ENCODE results near the gene SLC8A1.
"Not testable (repeated sequence)": the region's sequence is repeated elsewhere in the genome, so short reads cannot be mapped to it uniquely, and the experiment has no call there.

The SLC8A1 gene

GRCh38 chr2:40097691-40098385 is 354.1 kb downstream of the SLC8A1 start:
- DNase-seq: no peak

GRCh38 chr2:40096360-40096759 is 355.5 kb downstream of the SLC8A1 start:
- no peak for DNase-seq

DNA sequence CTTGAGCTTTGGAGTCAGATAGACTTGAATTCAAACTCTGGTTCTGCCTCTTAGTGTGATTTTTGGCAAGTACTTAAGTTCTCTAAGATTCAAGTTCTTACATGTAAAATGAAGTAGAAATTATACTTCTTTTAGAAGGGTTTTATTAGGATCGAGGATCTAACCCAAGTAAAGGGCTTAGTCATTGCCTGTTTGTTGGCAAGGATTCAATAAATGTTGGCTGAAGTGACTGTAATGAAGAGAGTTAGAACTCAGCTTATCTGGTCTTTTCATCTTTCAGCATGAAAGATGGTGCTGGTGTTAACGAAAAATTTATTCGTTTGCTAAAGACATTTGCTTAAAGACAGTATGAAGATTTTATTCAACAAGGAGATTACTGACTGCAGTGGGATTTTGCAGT is 356.9 kb downstream of the SLC8A1 start:
- no peak for DNase-seq

DNA sequence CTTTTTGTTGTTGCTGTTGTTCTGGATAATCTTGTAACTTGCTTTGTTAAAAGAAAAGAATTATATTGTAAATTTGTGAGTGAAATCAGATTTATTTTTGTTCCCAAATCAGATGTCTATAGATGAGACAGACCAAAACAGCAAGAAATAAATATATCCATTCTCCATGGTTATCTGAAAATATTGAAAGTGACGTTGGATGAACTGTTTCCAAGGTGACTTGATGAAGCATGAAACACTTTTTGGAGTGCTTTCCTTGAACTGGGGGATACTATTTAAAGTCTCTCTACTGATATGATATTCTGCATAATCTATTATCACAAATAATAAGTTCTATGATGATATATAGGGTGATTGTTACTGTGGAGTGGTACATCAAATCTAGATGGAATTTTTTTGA is 357.4 kb downstream of the SLC8A1 start:
- DNase-seq: no peak

DNA sequence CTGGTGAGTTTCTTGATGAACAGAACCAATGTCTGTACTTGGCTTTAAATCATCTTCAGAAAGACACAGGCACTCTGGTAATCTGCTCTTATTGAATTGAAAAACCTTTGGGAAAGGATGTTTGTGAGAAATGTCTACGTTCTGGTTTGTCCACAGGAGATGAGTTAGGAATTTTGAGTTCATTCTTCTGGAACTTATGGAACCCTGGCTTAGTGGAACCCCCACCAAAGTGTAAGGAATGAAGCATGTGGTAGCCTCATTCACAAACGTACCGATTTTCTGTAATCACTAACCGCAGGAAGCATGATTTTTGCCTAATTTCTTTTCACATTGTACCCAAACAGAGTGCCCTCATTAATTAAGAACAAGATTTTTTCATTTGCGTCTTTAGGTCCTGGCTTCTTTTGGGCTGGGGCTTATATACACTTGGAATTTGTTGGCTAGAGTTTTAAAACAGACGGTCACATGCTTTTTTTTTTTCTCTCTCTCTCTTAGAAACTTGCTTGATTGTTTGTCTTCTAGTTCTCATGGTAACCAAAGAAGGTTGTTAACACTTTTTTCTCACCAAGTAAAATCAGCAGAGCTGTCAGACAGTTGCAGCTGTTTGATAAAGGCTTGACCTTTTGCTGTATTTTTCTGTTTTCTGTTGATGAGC is 358.7 kb downstream of the SLC8A1 start:
- DNase-seq: no peak

- DNase-seq: no peak
These were observed 361.8 kb downstream of the SLC8A1 start for GRCh38 chr2:40090044-40090443.

DNA sequence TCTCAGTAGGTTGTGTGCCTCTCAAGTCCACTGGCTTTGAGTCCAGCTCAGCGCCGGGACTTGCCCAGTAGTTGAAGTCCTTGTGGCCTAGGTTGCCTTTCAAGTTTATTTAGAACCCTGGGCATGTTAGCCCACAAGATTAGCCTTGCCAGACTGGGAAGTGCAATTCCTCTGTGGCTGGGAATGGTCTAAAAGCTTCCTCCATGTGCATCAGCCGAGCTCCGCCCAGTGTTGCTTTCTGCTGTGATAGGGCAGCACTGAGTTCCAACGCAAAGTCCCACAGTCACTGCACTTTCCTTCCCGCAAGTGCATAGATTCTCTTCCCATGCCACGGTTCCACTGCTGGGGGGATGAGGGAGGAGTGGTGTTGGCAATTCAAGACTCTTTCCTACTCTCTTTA is 364.0 kb downstream of the SLC8A1 start:
- DNase-seq: no peak

- DNase-seq: no peak
These were observed 364.5 kb downstream of the SLC8A1 start for GRCh38 chr2:40087434-40087833.

GRCh38 chr2:40085786-40086185 is 366.1 kb downstream of the SLC8A1 start:
- DNase-seq: no peak

DNA sequence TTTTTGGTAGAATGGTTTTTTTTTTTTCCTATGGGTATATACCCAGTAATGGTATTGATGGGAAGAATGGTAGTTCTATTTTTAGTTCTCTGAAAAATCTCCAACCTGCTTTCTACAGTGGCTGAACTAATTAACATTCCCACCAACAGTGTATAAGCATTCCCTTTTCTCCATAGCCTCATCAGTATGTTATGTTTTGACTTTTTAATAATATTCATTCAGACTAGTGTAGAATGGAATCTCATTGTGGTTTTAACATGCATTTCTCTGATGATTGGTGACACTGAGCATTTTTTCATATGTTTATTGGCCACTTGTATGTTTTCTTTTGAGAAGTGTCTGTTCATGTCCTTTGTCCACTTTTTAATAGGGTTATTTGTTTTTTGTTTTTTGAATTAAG is 378.6 kb downstream of the SLC8A1 start:
- DNase-seq: not testable (repeated sequence)

GRCh38 chr2:40072442-40073232 is 379.3 kb downstream of the SLC8A1 start:
- no peak for DNase-seq

DNA sequence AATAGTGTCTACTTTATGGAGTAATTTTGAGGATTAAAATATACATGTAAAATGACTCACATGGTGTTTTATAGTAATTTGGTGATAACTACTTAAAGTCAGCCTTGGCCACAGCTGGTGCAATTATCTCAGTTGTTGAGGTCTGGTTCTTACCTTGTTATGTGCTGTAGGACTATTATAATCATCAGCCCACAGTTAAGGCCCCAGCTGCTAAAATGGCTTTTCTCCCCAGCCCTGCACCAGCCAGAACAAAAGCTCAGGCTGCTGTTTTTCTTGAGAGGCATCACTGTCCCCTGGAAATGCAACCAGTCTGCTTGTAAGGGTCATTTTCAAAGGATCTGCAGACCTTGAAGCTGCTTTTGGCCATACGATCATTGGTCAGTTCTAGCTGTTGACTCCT is 389.5 kb downstream of the SLC8A1 start:
- DNase-seq: no peak

DNA sequence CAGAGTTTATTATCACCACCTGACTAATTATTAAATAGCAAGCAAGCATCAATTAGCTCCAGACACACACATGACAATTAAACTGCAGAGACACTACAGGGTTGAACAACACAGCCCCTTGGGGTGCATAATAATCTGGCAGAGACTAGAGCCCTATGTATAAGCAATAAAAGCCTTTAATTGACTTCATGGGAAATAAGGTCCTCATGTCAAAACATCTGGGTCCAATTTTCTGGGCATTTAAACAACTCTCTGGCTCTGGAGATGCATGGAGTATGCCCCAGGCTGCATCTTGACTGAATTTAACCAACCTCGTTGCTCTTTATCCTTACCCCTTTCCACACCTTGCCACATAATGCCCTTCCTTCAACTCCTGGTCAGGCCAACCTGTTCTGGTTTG is 402.1 kb downstream of the SLC8A1 start:
- DNase-seq: no peak

- DNase-seq: no peak
These were observed 403.4 kb downstream of the SLC8A1 start for GRCh38 chr2:40048506-40048905.

- DNase-seq: no peak
These were observed 404.5 kb downstream of the SLC8A1 start for GRCh38 chr2:40047406-40047805.
